HG03439 (cell line): ENCODE data around the gene ABCA7.

Source experiments
- ATAC-seq: cut with Tn5 transposase; IDR thresholded peaks from one replicate; pipeline ENCODE4 v1.9.1; 2021; ENCODE audit warnings: mild to moderate bottlenecking, moderate library complexity; ENCODE audit not compliant: unreplicated experiment

The ABCA7 gene

GRCh38 chr19:1102407-1103131, 62.7 kb downstream of the ABCA7 start:
- peak; percentile 23 for ATAC-seq

DNA sequence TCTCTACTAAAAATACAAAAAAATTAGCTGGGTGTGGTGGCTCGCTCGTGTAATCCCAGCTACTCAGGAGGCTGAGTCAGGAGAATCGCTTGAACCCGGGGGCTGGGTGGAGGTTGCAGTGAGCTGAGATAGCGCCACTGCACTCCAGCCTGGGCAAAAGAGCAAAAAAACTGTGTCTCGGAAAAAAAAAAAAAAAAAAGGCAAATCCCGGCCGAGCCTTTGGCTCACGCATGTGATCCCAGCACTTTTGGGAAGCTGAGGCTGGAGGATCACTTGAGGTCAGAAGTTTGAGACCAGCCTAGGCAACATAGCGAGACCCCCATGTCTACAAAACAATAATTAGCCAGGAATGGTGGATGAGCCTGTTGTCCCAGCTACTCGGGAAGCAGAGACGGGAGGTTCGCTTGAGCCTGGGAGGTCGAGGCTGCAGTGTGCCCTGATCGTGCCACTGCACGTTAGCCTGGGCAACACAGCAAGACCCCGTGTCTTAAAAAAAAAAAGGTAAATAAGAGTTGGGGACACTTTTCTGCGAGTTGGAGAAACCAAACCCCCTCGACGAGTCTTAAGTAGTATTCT, 63.3 kb downstream of the ABCA7 start:
- no peak for ATAC-seq

GRCh38 chr19:1103708-1104310, 63.9 kb downstream of the ABCA7 start, which contains the start of gene GPX4:
Gene GPX4 (plus strand): TSS chr19:1103994. CDS start chr19:1104044, 50 bp downstream.
- ATAC-seq, result peak; percentile 67

DNA sequence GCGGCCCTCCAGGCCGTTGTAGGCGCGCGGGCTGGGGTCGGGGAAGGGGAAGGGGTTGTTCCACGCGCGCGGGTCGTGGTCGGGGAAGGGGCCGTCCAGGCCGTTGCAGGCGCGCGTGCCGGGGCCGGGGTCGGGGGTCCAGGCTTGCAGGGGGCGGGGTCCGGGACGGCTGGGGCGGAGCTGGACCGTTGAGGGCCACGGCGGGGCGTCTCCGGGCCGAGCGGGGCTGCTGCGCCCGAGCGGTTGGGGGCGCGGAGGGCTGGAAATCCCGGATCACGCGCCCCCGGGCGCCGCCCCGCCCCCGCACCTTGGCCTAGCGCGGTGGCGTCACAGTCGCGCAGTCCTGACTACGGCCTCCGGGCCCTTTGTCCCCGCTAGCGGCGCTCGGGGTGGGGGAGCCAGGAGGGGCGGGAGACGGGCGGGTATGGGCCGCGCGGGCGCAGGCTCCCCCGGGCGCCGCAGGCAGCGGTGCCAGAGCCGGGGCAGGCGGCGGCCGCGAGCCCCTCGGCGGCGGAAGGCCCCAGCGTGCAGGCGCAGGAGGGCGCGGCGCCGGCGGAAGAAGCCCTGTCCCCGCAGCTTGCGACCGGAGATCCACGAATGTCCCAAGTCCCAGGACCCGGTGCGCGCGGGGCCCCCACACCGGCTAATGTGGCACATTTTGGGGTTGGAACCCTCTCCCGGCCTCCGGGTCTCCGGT, 64.6 kb downstream of the ABCA7 start:
- ATAC-seq, result peak; percentile 35

DNA sequence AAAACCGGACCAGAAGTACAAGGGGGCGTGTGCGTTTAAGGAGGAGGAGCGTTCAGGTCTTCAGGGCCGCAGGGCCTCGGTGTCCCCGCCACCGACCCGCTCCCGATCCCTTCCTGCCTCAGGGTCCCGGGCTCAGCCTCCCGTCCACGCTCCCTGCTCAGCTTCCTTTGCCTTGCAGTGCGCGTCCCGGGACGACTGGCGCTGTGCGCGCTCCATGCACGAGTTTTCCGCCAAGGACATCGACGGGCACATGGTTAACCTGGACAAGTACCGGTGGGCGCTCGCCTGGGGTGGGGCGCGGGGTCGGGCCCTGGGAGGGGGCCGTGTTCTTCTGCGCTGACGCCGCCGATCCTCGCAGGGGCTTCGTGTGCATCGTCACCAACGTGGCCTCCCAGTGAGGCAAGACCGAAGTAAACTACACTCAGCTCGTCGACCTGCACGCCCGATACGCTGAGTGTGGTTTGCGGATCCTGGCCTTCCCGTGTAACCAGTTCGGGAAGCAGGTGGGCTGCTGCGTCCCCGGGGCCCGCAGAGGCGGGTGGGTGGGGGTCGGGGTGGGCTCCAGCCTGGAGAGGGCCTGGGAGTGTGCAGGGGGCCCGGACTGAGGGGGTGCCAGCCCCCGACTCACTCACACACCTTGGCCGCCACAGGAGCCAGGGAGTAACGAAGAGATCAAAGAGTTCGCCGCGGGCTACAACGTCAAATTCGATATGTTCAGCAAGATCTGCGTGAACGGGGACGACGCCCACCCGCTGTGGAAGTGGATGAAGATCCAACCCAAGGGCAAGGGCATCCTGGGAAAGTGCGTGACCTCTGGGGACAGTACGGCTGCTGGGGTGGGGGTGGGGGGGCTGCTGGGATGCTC, 65.3 kb downstream of the ABCA7 start:
- ATAC-seq, result no peak

GRCh38 chr19:1105873-1106840, 66.2 kb downstream of the ABCA7 start:
- no peak for ATAC-seq

DNA sequence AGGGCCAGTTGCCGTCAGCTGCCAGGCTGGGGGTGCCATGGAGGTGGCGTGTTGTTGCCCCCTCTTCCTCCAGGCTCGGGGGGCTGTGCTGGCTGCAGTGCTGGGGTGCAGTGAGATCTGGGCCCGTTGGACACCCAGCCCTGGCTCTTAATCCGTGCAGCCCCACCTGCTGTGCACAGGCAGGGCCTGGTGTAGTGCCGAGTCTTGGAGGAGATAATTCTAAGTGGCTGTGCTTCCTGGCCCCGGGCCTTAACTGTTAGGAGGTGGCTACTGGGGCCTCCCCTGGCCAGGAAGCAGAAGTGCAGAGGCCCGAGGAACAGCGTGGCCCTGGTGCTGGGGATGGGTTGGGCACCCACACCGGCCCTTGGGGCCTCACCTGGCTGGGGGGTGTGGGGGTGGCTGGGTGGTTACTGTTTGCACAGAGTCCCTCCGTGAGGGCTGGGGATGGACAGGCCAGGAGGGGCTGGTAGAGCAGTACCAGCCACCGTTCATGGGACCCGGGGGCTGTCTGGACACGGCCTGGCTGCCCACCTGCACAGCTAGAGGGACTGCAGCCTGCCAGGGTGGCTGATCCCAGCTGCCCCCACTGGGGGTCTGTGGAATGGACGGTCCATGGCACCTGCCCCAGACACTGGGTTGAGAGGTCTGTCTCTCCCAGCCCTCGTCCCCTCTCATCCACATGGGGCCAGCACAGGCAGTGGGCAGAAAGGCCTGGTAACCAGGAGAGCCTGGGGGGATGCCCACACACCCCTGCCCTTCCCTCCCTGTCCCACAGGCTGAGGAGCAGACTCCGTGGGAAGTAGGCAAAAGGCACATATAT, 67.1 kb downstream of the ABCA7 start:
- ATAC-seq, result no peak

- ATAC-seq, result no peak
These were observed 67.9 kb downstream of the ABCA7 start for GRCh38 chr19:1107661-1108261.

DNA sequence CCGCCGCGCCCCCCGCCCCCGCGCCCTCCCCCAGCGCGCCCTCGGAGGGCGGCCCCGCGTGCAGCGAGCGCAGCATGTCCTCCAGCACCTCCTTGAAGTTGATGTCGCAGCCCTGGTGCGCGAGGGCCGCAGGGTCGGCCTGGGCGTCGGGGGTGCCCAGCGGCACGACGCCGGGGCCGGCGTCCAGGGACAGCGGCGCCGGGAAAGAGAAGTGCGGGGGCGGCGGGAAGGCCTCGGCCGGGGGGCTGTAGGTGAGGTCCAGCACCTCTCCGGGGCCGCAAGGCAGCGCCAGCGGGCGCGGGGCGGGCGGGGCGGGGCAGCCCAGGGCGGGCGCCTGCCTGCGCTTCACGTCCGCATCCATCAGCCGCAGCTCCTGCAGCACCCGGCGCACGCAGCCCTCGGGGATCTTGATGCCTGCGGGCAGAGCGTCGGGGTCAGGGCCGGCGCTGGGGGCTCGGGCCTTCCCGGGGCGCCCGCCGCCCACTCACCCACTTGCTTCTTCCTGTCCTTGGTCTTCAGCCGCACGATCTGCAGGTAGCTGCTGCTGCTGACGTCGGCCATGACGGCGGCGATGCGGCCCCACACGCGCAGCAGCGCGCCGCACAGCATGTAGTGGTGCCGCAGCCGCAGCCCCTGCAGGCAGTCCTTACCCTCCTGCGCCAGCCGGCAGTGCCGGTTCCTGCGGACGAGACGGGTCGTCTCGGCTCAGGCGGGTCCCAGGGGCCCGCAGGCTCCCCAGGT, 68.6 kb downstream of the ABCA7 start:
- ATAC-seq, result no peak

- no peak for ATAC-seq
These were observed 69.2 kb downstream of the ABCA7 start for GRCh38 chr19:1109032-1109551.

DNA sequence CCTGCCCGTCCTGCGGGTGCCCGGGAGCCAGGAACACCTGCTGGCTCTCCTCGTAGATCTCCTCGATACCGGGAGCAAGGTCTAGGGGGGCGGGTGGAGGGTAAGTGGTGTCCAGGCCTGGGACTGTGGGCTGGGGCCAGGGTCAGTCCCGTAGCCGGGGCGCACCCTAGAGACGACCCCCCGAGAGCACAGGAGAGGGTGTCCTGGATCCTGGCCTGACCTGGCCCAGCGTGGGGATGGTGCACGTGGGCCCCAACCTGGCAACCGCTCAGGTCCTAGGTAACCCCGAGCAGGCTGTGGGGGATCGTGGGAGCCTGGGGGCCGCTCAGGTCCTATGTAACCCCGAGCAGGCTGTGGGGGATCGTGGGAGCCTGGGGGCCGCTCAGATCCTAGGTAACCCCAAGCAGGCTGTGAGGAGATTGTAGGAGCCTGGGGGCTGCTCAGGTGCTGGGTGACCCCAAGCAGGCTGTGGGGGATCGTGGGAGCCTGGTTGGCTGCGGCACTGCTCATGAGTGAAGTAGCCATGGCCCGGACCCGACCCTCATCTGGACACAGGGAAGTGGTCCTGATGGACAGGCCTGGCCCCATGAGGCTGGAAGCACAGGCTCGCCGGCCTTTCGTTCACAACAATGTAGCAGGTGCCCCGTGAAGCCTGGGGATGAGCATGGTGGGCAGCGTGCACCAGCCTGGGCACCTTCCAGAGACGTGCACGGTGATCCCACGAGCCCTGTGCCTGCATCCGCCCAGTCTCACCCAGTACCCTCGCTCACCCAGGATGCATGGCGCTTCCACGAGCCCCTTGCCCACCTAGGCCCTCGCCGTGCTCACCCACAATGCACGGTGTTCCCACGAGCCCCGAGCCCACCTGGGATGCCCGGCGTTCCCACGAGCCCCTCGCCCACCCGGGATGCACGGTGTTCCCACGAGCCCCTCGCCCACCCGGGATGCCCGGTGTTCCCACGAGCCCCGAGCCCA, 70.1 kb downstream of the ABCA7 start:
- no peak for ATAC-seq

DNA sequence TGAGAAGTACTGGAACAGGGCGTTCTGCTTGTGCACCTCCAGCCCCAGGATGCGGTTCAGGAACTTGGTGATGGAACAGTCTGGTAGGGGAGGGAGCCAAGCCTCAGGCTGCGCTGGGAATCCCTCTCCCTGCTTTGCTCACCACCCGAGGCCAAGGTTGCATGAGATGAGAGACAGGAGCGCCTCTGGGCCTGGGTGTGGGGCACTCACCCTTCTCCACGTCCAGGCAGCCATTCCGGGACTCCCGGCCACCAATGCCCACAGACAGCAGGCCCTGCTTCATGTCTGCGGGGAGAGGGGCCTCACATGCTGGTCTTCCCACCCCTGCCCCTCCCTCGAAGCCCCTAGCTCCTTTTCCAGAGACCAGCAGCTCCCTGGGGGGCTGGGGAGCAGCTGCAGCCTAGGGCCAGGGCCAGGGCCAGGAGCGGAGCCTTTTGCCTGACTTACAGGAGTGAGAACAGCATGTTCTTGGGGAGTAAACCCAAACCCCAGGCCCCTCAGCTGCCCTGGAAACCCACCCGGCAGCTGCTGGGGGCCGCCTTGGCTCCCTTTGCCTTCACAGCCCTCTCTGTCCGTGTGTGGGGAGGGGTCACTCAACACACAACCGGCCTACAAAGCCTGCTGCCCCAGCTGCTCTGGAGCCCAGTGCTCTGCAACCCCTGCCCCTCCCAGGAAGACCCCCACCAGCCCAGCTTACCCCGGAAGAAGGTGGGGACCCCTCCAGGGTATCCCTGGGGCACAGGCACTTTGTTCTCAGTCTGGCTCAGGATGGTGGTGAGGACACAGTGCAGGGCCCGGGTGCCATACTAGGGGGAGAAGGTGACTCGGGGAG, 71.1 kb downstream of the ABCA7 start:
- ATAC-seq, result no peak

DNA sequence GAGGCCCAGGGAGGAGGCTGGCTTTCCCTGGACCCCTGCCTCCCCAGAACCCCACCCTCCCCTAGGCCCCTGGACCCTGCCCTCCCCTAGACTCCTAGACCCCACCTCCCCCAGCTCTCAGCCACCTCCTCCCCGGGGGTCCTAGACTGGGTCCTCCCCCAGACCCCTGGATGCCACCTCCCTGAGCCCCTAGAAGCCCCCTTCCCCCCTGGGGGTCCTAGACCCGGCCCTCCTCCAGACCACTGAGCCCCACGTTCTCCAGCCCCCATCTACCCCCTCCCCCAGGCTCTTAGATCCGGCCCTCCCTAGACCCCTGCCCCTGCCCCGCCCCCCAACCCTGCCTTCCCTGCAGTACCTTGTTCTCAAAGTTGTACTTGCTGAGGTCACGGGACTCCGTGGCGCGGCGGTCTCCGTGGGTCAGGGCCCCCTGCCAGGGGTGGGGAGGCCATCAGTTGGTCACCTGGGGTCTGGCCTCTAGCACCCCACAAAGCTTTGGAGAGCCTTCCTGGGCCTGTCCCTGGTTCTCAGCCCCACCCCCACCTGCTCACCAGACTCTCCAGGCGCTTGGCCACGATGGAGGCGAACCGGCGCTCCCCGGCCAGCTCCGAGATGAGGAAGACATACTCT, 71.8 kb downstream of the ABCA7 start:
- no peak for ATAC-seq

GRCh38 chr19:1112268-1113029, 72.5 kb downstream of the ABCA7 start:
- no peak for ATAC-seq
